HepG2 (cell line): ENCODE results near the gene TAF1C. TPM values are rescaled to one million over a fixed set of nuclear protein-coding genes. Genes with fewer than 3 reads are reported as not detected.
A peak's percentile ranks its signal among the peaks of the same experiment; 100 is the strongest.

ENCODE experiments used
- ADNP ChIP-seq: sonication (generic); formaldehyde crosslinking; IDR thresholded peaks from 2 replicates; pipeline ENCODE4 v1.4.0; 2020; ENCODE audit warnings: missing genetic modification reagents
- CBX1 ChIP-seq: IDR thresholded peaks from one replicate; pipeline ENCODE4 v1.6.1; 2016; ENCODE audit warnings: antibody characterized with exemption, low read depth
- EP300 ChIP-seq, 3 experiments: sonication (generic) in 1 of 3; formaldehyde crosslinking in 1 of 3; IDR thresholded peaks; 2 replicates each; pipeline versions ENCODE4 v1.5.1 to v1.6.1; 2011 to 2020; ENCODE audit warnings: low read depth in 2 of 3, low read length in 2 of 3, borderline replicate concordance in 1 of 3, improper control_type of control experiment in 1 of 3, mild to moderate bottlenecking in 1 of 3, missing genetic modification reagents in 1 of 3, moderate library complexity in 1 of 3
- FOXP1 ChIP-seq, 2 experiments: fragments of 450-650 bp in 1 of 2; IDR thresholded peaks; 2 replicates each; pipeline ENCODE4 v1.6.1; 2017 to 2018; ENCODE audit warnings: antibody characterized with exemption in 1 of 2
- HDAC1 ChIP-seq: sonication (generic); formaldehyde crosslinking; IDR thresholded peaks from 2 replicates; pipeline ENCODE4 v1.5.1; 2020; ENCODE audit warnings: mild to moderate bottlenecking, missing genetic modification reagents
- HNRNPUL1 ChIP-seq: fragments of 200-400 bp; formaldehyde crosslinking; IDR thresholded peaks from 2 replicates; pipeline ENCODE4 v1.6.1; 2017; ENCODE audit warnings: low read depth, mild to moderate bottlenecking, low read length, moderate library complexity
- JUNB ChIP-seq: sonication (generic); formaldehyde crosslinking; IDR thresholded peaks from 2 replicates; pipeline ENCODE4 v1.8.0; 2022; ENCODE audit warnings: missing genetic modification reagents, mild to moderate bottlenecking, borderline replicate concordance
- NCOA2 ChIP-seq: sonication (generic); formaldehyde crosslinking; IDR thresholded peaks from 2 replicates; pipeline ENCODE4 v1.8.0; 2022; ENCODE audit warnings: inconsistent platforms
- REPIN1 ChIP-seq: sonication (generic); formaldehyde crosslinking; IDR thresholded peaks from 2 replicates; pipeline ENCODE4 v1.8.0; 2022; ENCODE audit warnings: missing genetic modification reagents, low read depth, mild to moderate bottlenecking, borderline replicate concordance
- SALL1 ChIP-seq: sonication (generic); formaldehyde crosslinking; IDR thresholded peaks from 2 replicates; pipeline ENCODE4 v1.8.0; 2022; ENCODE audit warnings: mild to moderate bottlenecking, missing genetic modification reagents
- SP2 ChIP-seq: sonication (generic); formaldehyde crosslinking; IDR thresholded peaks from 2 replicates; pipeline ENCODE4 v1.5.1; 2020; ENCODE audit warnings: mild to moderate bottlenecking, missing genetic modification reagents
- XBP1 ChIP-seq: sonication (generic); formaldehyde crosslinking; IDR thresholded peaks from 2 replicates; pipeline ENCODE4 v1.5.0; 2020; ENCODE audit warnings: missing genetic modification reagents
- ZC3H4 ChIP-seq: sonication (generic); formaldehyde crosslinking; IDR thresholded peaks from 2 replicates; pipeline ENCODE4 v1.4.0; 2020; ENCODE audit warnings: missing genetic modification reagents, borderline replicate concordance
- ZNF230 ChIP-seq: sonication (generic); formaldehyde crosslinking; IDR thresholded peaks from 2 replicates; pipeline ENCODE4 v1.4.0; 2020; ENCODE audit warnings: mild to moderate bottlenecking, missing genetic modification reagents
- ZNF326 ChIP-seq: sonication (generic); formaldehyde crosslinking; IDR thresholded peaks from 2 replicates; pipeline ENCODE4 v1.4.0; 2020; ENCODE audit warnings: missing genetic modification reagents, borderline replicate concordance
- ZNF431 ChIP-seq: sonication (generic); formaldehyde crosslinking; IDR thresholded peaks from 2 replicates; pipeline ENCODE4 v1.9.0; 2022; ENCODE audit warnings: missing genetic modification reagents, low read depth, mild to moderate bottlenecking, borderline replicate concordance
- ZNF446 ChIP-seq: sonication (generic); formaldehyde crosslinking; IDR thresholded peaks from 2 replicates; pipeline ENCODE4 v1.5.0; 2020; ENCODE audit warnings: mild to moderate bottlenecking, missing genetic modification reagents
- ZNF530 ChIP-seq: sonication (generic); formaldehyde crosslinking; IDR thresholded peaks from 2 replicates; pipeline ENCODE4 v1.5.0; 2020; ENCODE audit warnings: low read depth, mild to moderate bottlenecking, missing genetic modification reagents
- ZSCAN21 ChIP-seq: sonication (generic); formaldehyde crosslinking; IDR thresholded peaks from 2 replicates; pipeline ENCODE4 v1.8.0; 2022; ENCODE audit warnings: mild to moderate bottlenecking, missing genetic modification reagents, moderate library complexity, borderline replicate concordance
- polyA plus RNA-seq, 8 experiments: library from polyadenylated mRNA; depleted of rRNA in 3 of 8; stranded (reverse) in 7 of 8; unstranded in 1 of 8; fragments of >200 nt; fragmentation: Illumina TruSeq in 4 of 8; extraction: Trizol in 4 of 8; gene quantifications; 2 replicates each; pipeline versions ENCODE4 v1.2.1 to v1.2.3, GENCODE V29; 2011 to 2016; ENCODE audit warnings: low read depth in 4 of 8, missing spikeins in 1 of 8, mixed read lengths in 1 of 8; ENCODE audit not compliant: insufficient read depth in 1 of 8
- total RNA-seq, 5 experiments: library from RNA; depleted of rRNA; stranded (reverse); fragments of >200 nt; fragmentation: Illumina TruSeq; extraction: Trizol; gene quantifications; 2 replicates each; pipeline ENCODE4 v1.2.3, GENCODE V29; 2016; ENCODE audit warnings: low read depth in 1 of 5
- TF ChIP-seq, protein P1 (sequence below): sonication (generic); IDR thresholded peaks from 2 replicates; pipeline ENCODE4 v1.6.1; 2016; ENCODE audit warnings: low read depth, borderline replicate concordance
- TF ChIP-seq, protein P2 (sequence below): sonication (generic); formaldehyde crosslinking; IDR thresholded peaks from 2 replicates; pipeline ENCODE4 v1.4.0; 2020; ENCODE audit warnings: missing genetic modification reagents, borderline replicate concordance
- TF ChIP-seq, protein P3 (sequence below): sonication (generic); formaldehyde crosslinking; IDR thresholded peaks from 2 replicates; pipeline ENCODE4 v1.8.1; 2022; ENCODE audit warnings: mild to moderate bottlenecking, missing genetic modification reagents
- TF ChIP-seq, protein P4 (sequence below): IDR thresholded peaks from 2 replicates; pipeline ENCODE4 v1.6.1; 2016; ENCODE audit warnings: control low read depth

The TAF1C gene
- total and polyA plus RNA-seq, 2 of the 13 experiments (the other 11 are each of a cell fraction or from before 2014, with no cell fraction given): 15.6 to 20.8 TPM

DNA sequence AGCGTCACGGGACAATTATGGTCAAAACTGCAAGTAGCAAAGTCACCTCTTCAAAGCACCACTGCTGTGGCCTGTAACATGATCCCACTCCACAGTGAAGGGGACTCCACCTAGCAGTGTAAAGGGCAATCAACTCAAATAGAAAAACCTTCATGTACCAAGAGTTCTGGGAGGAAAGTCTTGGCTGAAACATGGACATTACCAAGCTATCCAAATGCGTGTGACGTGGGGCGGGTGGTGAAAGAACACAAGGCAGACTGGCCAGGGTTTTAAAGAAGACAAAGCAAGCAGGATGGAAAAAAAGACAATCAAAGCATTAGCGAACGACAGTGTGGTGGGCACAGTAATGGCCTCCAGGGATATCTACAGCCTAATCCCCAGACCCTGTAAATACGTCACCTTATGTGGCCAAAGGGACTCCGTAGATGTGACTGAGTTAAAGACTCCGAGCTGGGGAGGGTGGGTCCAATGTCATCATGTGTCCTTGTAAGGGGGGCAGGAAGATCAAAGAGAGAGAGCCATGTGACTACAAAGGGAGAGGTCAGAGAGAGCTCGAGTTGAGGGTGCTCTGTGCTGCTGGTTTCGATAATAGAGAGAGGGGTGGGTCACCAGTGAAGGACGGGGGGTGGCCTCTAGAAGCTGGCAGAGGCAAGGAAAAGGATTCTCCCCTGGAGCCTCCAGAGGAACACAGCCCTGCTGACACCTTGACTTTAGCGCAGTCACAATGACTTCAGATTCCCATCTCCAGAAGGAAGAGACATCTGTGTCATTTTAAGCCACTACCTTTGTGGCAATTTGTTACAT lies 47.8 kb downstream of the TAF1C start (continued):
- TF ChIP-seq, protein P1, sequence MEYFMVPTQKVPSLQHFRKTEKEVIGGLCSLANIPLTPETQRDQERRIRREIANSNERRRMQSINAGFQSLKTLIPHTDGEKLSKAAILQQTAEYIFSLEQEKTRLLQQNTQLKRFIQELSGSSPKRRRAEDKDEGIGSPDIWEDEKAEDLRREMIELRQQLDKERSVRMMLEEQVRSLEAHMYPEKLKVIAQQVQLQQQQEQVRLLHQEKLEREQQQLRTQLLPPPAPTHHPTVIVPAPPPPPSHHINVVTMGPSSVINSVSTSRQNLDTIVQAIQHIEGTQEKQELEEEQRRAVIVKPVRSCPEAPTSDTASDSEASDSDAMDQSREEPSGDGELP: peak; percentile 66; the same call in 1 of the 2 replicates
- TF ChIP-seq HDAC1 (CRISPR knock-in tag): peak; percentile 88
- TF ChIP-seq, protein P2, sequence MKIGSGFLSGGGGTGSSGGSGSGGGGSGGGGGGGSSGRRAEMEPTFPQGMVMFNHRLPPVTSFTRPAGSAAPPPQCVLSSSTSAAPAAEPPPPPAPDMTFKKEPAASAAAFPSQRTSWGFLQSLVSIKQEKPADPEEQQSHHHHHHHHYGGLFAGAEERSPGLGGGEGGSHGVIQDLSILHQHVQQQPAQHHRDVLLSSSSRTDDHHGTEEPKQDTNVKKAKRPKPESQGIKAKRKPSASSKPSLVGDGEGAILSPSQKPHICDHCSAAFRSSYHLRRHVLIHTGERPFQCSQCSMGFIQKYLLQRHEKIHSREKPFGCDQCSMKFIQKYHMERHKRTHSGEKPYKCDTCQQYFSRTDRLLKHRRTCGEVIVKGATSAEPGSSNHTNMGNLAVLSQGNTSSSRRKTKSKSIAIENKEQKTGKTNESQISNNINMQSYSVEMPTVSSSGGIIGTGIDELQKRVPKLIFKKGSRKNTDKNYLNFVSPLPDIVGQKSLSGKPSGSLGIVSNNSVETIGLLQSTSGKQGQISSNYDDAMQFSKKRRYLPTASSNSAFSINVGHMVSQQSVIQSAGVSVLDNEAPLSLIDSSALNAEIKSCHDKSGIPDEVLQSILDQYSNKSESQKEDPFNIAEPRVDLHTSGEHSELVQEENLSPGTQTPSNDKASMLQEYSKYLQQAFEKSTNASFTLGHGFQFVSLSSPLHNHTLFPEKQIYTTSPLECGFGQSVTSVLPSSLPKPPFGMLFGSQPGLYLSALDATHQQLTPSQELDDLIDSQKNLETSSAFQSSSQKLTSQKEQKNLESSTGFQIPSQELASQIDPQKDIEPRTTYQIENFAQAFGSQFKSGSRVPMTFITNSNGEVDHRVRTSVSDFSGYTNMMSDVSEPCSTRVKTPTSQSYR (CRISPR knock-in tag): peak; percentile 77
- TF ChIP-seq ZC3H4 (CRISPR knock-in tag): 0 out of 2 replicates have a peak, but pooled peaks have one; percentile 43
- peak; percentile 63; the same call in 1 of the 2 replicates for TF ChIP-seq NCOA2 (CRISPR knock-in tag)
- no peak for TF ChIP-seq FOXP1 (IDR thresholded peaks at IDR 0.05)
- peak; percentile 58; the same call in 1 of the 2 replicates for TF ChIP-seq FOXP1 (CRISPR knock-in tag; IDR thresholded peaks at IDR 0.05)
- no peak for TF ChIP-seq ZNF530 (CRISPR knock-in tag)
- TF ChIP-seq EP300 (IDR thresholded peaks at IDR 0.05; ENCODE audit: low read depth in 2 of 2, low read length in 2 of 2): peak in 1 of 2 experiments; percentile 67; a peak in 2 of 4 replicates
- TF ChIP-seq EP300 (CRISPR knock-in tag; IDR thresholded peaks at IDR 0.05; ENCODE audit: borderline replicate concordance): peak; percentile 74
- TF ChIP-seq SALL1 (CRISPR knock-in tag): no peak; the same call in none of the 2 replicates
- TF ChIP-seq ZNF431 (CRISPR knock-in tag): no peak
- no peak for TF ChIP-seq ZNF446 (CRISPR knock-in tag)
- TF ChIP-seq CBX1: no peak
- peak; percentile 32; the same call in 1 of the 2 replicates for TF ChIP-seq ZNF230 (CRISPR knock-in tag)
- no peak for TF ChIP-seq XBP1 (CRISPR knock-in tag)
- no peak for TF ChIP-seq SP2 (CRISPR knock-in tag)
- TF ChIP-seq HNRNPUL1: no peak
- TF ChIP-seq, protein P3, sequence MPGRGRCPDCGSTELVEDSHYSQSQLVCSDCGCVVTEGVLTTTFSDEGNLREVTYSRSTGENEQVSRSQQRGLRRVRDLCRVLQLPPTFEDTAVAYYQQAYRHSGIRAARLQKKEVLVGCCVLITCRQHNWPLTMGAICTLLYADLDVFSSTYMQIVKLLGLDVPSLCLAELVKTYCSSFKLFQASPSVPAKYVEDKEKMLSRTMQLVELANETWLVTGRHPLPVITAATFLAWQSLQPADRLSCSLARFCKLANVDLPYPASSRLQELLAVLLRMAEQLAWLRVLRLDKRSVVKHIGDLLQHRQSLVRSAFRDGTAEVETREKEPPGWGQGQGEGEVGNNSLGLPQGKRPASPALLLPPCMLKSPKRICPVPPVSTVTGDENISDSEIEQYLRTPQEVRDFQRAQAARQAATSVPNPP (CRISPR knock-in tag): no peak
- no peak for TF ChIP-seq JUNB (CRISPR knock-in tag)
- 0 out of 2 replicates have a peak, but pooled peaks have one; percentile 64 for TF ChIP-seq ZSCAN21 (CRISPR knock-in tag)
- TF ChIP-seq ZNF326 (CRISPR knock-in tag): no peak
- no peak for TF ChIP-seq ADNP
- TF ChIP-seq, protein P4, sequence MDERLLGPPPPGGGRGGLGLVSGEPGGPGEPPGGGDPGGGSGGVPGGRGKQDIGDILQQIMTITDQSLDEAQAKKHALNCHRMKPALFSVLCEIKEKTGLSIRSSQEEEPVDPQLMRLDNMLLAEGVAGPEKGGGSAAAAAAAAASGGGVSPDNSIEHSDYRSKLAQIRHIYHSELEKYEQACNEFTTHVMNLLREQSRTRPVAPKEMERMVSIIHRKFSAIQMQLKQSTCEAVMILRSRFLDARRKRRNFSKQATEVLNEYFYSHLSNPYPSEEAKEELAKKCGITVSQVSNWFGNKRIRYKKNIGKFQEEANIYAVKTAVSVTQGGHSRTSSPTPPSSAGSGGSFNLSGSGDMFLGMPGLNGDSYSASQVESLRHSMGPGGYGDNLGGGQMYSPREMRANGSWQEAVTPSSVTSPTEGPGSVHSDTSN (CRISPR knock-in tag): no peak
- TF ChIP-seq REPIN1: peak; percentile 47; the same call in 1 of the 2 replicates
